HG03097 (cell line): ENCODE data around the gene DYNLT4.

ENCODE experiments used
- ATAC-seq: cut with Tn5 transposase; IDR thresholded peaks from one replicate; pipeline ENCODE4 v1.9.1; 2021; ENCODE audit not compliant: unreplicated experiment, low FRiP score

The DYNLT4 gene

GRCh38 chr1:44792736-44793502 lies 14.2 kb downstream of the DYNLT4 start:
- no peak for ATAC-seq

- no peak for ATAC-seq
Measured at GRCh38 chr1:44790968-44791801, 16.0 kb downstream of the DYNLT4 start.

DNA sequence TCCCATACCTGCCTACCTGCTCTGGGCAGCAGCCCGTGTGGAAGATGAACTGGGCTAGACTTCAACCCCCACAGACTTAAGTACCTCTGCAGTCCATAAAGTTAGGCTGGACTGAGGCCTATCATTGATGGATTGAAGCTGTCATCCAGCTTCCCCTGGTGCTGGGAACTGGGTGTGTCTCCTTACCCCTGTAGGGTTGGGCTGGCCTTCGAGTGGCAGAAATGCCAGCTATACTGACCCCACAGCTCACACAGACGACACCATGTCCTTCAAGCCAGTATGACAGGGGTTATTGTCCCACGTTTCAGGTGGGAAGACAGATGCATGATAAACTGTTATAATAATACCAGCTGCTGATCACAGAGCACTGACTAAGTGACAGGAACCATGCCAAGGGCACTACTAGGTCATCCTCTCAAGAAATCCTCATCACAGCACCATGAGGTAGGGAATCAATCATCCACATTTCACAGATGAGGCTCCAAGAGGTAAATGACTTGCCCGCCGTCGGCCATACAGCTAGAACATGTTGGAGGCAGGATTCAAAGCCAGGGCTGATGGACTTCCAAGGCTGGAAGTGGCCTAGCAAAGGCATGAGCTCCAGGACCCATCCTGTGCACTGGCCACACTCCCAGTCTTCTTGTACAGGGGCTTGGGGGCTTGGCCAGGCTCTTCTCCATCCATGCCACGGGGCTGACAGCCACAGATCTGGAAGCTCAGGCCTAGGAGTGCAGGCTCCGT lies 18.9 kb downstream of the DYNLT4 start, which contains the start of gene BEST4:
BEST4 (minus strand) TSS at position 51 of the 741 bp plus-strand sequence. CDS start 465 bp downstream, outside the sequence.
- no peak for ATAC-seq

GRCh38 chr1:44787506-44787905 lies 19.6 kb downstream of the DYNLT4 start:
- no peak for ATAC-seq

- ATAC-seq = no peak
Measured at GRCh38 chr1:44786841-44787426, 20.2 kb downstream of the DYNLT4 start.

- no peak for ATAC-seq
Measured at GRCh38 chr1:44786138-44786840, 20.9 kb downstream of the DYNLT4 start.

DNA sequence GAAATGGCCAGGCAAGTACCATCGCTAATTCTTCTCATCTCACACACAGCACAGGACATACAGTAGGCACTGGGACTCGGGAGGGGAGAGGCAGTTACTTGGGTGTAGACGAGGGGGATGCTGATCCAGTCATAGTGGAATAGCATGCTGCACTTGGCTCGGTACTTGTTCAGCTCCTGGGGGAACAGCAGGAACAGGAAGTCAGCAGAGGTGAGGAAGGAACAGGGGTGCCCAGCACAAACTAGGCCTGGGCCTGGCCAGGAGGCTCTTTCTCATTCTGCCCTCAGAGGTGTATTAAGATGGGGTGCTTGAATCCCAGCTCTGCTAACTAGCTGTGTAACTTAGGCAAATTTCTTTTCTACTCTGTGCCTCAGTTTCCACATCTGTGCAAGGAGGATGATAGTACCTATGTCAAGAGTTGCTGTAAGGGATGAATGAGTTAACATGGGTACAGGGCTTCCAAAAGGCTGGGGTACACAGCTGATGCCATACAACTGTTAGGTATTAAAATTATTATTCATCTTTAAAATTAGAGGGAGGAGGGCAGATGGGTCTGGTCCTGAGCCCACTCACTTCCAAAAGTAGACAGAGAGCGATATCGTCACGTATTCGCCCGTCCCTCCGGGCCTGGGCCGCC lies 21.5 kb downstream of the DYNLT4 start:
- ATAC-seq = no peak

DNA sequence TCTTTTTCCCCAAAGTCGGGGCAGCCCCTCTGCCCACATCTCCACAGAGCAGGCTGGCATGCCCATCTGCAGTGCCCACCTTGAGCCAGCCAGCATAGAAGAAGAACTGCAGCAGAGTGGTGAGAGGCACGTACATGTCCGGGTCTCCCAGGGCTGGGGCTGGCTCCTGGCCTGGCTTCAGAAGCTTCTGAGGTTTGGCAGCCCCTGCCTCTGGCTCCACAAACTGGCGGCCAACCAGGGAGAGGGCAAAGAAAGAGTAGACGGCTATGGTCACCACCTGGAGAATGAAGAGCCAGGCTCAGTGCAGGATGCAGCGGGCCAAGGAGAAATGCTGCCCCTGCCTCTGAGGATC lies 22.1 kb downstream of the DYNLT4 start:
- ATAC-seq = no peak

DNA sequence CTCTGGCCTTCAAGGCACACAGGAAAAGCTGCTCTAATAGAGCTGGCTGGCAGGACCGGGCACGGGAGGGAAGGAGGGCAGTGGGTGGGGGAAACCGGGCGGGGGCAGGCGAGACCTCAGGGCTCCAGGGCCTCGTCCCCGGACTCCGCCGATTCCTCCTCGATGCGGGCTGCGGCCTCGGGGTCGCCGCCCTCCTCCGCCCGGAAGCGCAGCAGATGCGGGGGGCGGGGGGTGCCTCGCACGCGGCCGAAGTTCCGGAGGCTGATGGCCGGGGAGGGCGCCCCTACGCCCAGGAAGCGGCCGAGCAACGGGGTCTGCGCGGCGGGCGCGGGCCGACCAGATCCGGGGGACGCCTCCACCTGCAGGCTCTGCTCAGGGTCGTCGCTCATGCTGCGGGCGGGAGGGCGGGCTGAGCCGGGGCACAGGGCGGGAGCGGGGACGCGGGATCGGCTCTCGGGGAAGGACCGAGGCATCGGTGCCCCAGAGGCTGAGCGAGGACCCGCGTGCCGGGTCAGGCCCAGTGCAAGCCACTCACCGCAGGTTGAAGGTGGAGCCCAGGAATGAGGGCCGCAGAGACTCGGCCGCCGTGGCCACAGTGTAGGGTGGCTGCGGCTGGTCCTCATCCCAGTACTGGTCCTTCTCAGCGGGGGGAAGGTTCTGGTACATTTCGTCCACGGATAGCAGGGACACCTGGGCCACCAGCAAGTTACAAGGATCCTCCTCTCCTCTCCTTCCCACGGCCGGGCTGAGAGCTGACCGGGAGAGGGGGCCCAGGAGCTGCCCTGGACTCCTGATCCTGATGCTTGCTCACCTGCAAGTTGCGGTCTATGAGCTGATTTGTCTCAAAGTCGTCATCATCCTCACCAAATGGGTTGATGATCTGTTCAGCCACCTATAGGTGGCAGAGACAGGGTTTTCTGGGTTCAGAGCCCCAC lies 22.8 kb downstream of the DYNLT4 start:
- no peak for ATAC-seq

GRCh38 chr1:44783697-44784093 lies 23.5 kb downstream of the DYNLT4 start:
- ATAC-seq = no peak

DNA sequence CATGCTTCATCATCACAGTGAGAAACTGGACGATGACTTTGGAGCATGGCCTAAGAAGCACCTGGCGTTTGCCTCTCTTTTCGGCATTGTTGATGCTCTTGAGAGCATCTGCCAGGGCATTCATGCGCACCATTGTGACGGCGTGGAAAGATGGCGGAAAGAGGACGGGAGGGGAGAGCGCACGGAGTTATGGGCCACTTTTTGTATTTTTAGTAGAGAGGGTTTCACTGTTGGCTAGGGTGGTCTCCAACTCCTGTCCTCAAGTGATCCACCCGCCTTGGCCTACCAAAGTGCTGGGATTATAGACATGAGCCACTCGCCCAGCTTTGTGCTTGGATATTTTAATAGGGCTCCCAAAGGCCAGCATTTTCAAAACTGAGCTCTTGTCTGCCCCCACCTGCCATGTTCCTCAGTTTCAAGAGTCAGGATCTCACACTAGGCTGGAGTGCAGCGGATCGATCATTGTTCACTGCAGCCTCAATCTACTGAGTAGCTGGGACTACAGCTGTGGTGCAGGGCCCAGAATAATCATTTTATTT lies 26.5 kb downstream of the DYNLT4 start:
- no peak for ATAC-seq

DNA sequence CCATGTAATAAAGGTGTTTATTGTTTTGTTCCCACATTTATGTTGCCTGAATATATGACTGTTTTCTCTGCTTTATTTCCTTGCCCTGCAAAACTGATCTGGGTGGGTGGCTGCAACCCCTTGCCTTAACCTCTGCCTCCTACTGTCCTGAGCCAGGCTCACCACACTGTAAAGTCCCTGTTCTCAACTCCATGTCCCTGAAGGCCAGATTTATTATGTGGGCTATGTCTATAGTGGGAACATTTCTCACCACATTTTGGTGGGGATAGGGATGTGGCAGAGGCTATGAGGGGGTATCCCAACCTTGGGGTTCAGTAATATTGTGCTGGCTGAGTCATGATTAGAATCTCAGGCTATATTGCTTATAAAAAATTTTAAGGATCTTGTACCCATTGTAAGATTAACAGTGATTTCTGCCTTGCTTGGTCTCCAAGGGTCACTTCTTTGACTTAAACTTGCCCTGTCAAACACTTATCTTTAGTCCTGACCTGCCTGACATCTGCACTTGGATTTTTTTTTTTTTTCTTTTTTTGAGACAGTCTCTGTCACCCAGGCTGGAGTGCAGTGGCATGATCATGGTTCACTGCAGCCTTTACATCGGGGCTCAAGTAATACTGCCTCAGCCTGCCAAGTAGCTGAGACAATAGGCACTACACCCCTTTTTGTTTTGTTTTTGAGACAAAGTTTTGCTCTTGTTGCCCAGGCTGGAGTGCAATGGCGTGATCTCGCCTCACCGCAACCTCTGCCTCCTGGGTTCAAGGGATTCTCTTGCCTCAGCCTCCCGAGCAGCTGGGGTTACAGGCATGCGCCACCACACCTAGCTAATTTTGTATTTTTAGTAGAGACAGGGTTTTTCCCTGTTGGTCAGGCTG lies 28.2 kb downstream of the DYNLT4 start:
- ATAC-seq = no peak

- ATAC-seq = no peak
Measured at GRCh38 chr1:44777969-44778635, 29.0 kb downstream of the DYNLT4 start.

GRCh38 chr1:44777547-44777946 lies 29.6 kb downstream of the DYNLT4 start:
- ATAC-seq = no peak

DNA sequence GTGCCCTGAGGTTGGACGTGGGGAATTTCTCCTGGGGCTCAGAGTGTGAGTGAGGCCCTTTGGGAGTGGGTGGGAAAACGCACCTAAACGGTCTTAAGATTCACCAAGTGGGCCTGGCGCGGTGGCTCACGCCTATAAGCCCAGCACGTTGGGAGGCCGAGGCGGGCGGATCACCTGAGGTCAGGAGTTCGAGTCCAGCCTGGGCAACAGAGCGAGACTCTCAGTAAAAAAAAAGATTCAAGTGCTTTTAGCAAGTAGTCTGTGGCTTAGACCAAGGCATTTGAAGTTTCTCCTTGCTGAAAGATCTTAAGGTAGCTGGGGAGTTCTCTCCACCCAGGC lies 30.5 kb downstream of the DYNLT4 start:
- no peak for ATAC-seq

GRCh38 chr1:44775930-44776729 lies 31.0 kb downstream of the DYNLT4 start:
- ATAC-seq = peak; percentile 19
